Body of pancreas (tissue), 4 donors: ENCODE measurements around the gene RNF10. TPM values are rescaled to one million over a fixed set of nuclear protein-coding genes. Genes with fewer than 3 reads are reported as not detected.
"Not testable (repeated sequence)": the region's sequence is repeated elsewhere in the genome, so short reads cannot be mapped to it uniquely, and the experiment has no call there.

Experiments used
- ATAC-seq: fragments of 150-250 bp; one replicate; pipeline ENCODE4 v1.9.1; 2016
- DNase-seq, 4 donors: peaks; one replicate each; pipeline ENCODE4 v3.0.0-alpha.2; 2019
- H3K27ac ChIP-seq, 4 donors: fragments of 200-600 bp; sonication (generic); 1 replicate in 3 of 4; 2 replicates in 1 of 4; pipeline versions ENCODE4 v1.5.1 to v1.6.1; 2016 to 2019; ENCODE audit warnings: mild to moderate bottlenecking in 1 of 4, mixed read lengths in 1 of 4, moderate library complexity in 1 of 4
- H3K27me3 ChIP-seq, 2 donors: fragments of 200-600 bp; sonication (generic); one replicate each; pipeline ENCODE4 v1.6.0; 2016; ENCODE audit warnings: mild to moderate bottlenecking in 1 of 2
- H3K36me3 ChIP-seq, 2 donors: fragments of 200-600 bp; sonication (generic); replicated peaks in 1 of 2; 2 replicates each; pipeline ENCODE4 v1.5.1; 2016; ENCODE audit warnings: low read depth in 2 of 2; ENCODE audit not compliant: insufficient read depth in 1 of 2
- H3K4me1 ChIP-seq: fragments of 200-600 bp; sonication (generic); one replicate; pipeline ENCODE4 v1.6.0; 2016
- H3K4me3 ChIP-seq, 2 donors: fragments of 200-600 bp; sonication (generic); 1 replicate in 1 of 2; 2 replicates in 1 of 2; pipeline ENCODE4 v1.5.1; 2016 to 2019
- H3K9me3 ChIP-seq, 3 donors: fragments of 200-600 bp; sonication (generic); 1 replicate in 2 of 3; 2 replicates in 1 of 3; pipeline ENCODE4 v1.5.1; 2016
- POLR2A ChIP-seq, 3 donors: fragments of 450-650 bp; IDR thresholded peaks; one replicate each; pipeline ENCODE4 v1.6.1; 2016; ENCODE audit warnings: antibody characterized with exemption in 3 of 3, mild to moderate bottlenecking in 2 of 3
- WGBS, 2 donors: methylation state at CpG; one replicate each; pipeline ENCODE4 v1.1.5; 2017; 5-methylcytosine and 5-hydroxymethylcytosine counted together
- intact Hi-C: fragments of 100-400 bp; cut with DNase I; formaldehyde crosslinking; loops from one replicate; pipeline ENCODE4 v1.15.1; 2023
- total RNA-seq, 2 donors: library from RNA; depleted of rRNA; stranded (reverse); fragments of >200 nt; gene quantifications; one replicate each; pipeline ENCODE4 v1.1.0, GENCODE V29; 2016
- TF ChIP-seq, protein P1 (sequence below), 7 experiments: fragments of 450-650 bp in 4 of 7; fragments of 200-600 bp in 3 of 7; sonication (generic) in 3 of 7; IDR thresholded peaks; one replicate each; pipeline ENCODE4 v1.5.1; 2016 to 2019; ENCODE audit warnings: antibody characterized with exemption in 7 of 7

Gene RNF10
- total RNA-seq, 2 donors from 2014 or later: 62.5 to 124 TPM

DNA sequence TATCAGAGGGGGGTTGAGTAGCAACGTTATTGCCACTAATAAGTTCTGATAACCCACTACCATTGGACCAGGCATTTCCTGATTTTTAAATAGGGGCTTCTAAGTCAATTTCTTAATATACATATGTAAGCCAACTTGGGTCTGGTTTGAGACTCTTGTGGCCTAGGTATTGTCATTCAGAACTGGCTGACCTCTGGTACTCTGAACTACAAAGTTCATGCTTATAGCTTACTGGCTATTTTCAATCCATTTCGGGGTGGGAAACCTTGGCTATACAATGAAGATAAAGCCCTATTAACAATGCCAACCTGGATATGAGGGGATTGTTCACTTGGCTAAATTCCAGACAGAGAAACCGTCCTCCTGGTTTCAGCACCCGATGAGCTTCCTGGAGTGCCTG, 29.6 kb upstream of the RNF10 start:
- intact Hi-C loops: no loop called here
- no peaks in the 10 kb centered on the region for H3K9me3 ChIP-seq
- no peaks in the 10 kb centered on the region for H3K27me3 ChIP-seq
- no peak for DNase-seq
- H3K36me3 ChIP-seq: peaks cover 5 to 10% of the 10 kb centered on the region in 2 donors
- TF ChIP-seq POLR2A (IDR thresholded peaks at IDR 0.05): no peak
- TF ChIP-seq, protein P1, sequence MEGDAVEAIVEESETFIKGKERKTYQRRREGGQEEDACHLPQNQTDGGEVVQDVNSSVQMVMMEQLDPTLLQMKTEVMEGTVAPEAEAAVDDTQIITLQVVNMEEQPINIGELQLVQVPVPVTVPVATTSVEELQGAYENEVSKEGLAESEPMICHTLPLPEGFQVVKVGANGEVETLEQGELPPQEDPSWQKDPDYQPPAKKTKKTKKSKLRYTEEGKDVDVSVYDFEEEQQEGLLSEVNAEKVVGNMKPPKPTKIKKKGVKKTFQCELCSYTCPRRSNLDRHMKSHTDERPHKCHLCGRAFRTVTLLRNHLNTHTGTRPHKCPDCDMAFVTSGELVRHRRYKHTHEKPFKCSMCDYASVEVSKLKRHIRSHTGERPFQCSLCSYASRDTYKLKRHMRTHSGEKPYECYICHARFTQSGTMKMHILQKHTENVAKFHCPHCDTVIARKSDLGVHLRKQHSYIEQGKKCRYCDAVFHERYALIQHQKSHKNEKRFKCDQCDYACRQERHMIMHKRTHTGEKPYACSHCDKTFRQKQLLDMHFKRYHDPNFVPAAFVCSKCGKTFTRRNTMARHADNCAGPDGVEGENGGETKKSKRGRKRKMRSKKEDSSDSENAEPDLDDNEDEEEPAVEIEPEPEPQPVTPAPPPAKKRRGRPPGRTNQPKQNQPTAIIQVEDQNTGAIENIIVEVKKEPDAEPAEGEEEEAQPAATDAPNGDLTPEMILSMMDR (IDR thresholded peaks at IDR 0.05): no peak
- no peak overlapping the region for H3K27ac ChIP-seq
- 81 to 83% methylated on average over 4 of the region's 4 CpGs for WGBS, 2 donors
- H3K4me1 ChIP-seq: no peaks in the 10 kb centered on the region
- no peak overlapping the region for H3K4me3 ChIP-seq
- no peak for ATAC-seq

DNA sequence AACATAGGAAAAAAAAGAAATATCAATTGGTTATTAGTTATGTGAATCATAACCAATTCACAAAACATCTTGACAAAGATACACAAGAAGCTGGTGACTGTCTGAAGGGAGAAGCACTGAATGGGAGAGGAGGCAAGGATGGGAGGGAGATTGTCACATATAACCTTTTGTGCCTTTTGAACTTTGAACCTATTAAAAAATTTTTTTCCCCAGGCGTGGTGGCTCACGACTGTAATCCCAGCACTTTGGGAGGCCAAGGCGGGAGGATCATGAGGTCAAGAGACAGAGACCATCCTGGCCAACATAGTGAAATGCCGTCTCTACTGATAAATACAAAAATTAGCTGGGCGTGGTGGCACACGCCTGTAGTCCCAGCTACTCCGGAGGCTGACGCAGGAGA, 25.6 kb upstream of the RNF10 start:
- H3K36me3 ChIP-seq: peaks cover 5 to 14% of the 10 kb centered on the region in 2 donors
- TF ChIP-seq, protein P1 (IDR thresholded peaks at IDR 0.05): no peak
- no peak for TF ChIP-seq POLR2A (IDR thresholded peaks at IDR 0.05)

DNA sequence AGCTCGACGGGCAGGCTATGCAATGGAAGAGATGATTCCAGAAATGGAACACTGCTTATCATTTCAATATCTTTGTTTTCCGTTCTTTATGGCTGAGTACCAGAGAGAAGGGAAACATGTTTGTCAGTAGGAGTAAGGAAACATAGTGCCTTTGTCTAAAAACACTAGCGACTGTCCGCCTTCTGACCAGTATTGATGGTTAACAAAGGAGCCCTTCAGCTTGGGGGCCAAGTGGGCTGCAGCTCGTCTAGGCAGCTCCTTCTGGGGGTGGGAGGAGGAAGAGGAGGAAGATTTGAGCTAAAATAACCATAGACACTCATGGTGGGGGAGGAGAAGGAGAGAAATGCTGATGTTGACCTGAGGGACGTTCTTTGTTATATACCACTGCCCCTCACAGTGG, 20.2 kb upstream of the RNF10 start:
- H3K9me3 ChIP-seq: no peaks in the 10 kb centered on the region
- ATAC-seq (no peak), DNase-seq (no peak)
- H3K27me3 ChIP-seq: no peaks in the 10 kb centered on the region
- TF ChIP-seq POLR2A (IDR thresholded peaks at IDR 0.05): no peak
- TF ChIP-seq, protein P1 (IDR thresholded peaks at IDR 0.05): no peak
- H3K27ac ChIP-seq: no peak overlapping the region
- H3K4me3 ChIP-seq: no peak overlapping the region
- intact Hi-C loops: no loop called here
- 81 to 84% methylated on average over 7 of the region's 7 CpGs for WGBS, 2 donors
- no peaks in the 10 kb centered on the region for H3K4me1 ChIP-seq
- peaks cover 4 to 17% of the 10 kb centered on the region in 2 donors for H3K36me3 ChIP-seq

More for the DNA sequence above, 25.6 kb upstream of the RNF10 start:
- H3K9me3 ChIP-seq: no peaks in the 10 kb centered on the region
- no peak overlapping the region for H3K27ac ChIP-seq
- H3K4me1 ChIP-seq: no peaks in the 10 kb centered on the region
- H3K27me3 ChIP-seq: no peaks in the 10 kb centered on the region
- ATAC-seq: no peak
- intact Hi-C loops: no loop called here
- H3K4me3 ChIP-seq: no peak overlapping the region
- WGBS, 2 donors: 90 to 91% methylated on average over 8 of the region's 8 CpGs
- no peak for DNase-seq

DNA sequence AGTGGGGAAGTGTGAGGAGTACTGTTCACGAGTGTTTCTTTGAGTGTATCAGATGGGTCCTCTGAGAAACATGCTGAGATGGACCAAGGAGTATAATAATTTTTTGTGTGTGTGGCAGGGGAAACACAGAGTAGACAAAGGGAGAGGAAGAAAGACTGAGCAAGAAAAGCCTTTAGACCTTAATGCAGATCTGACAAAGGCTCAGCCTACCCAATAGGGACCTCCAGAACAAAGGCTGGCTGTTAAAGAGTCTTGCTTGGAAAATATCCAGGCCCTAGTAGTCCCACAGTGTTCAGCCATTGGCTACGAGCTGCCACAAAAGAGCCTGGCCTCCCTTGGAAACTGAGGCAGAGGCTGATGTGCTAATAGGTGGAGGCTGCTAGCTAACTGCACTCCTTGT, 18.7 kb upstream of the RNF10 start:
- DNase-seq: no peak
- intact Hi-C loops: no loop called here
- Histone ChIP-seq H3K9me3 (no peaks in the 10 kb centered on the region), H3K4me3 (no peak overlapping the region), H3K4me1 (no peaks in the 10 kb centered on the region), H3K27ac (no peak overlapping the region), H3K27me3 (no peaks in the 10 kb centered on the region), H3K36me3 (peaks cover 0 to 12% of the 10 kb centered on the region in 2 donors)
- TF ChIP-seq, protein P1 (IDR thresholded peaks at IDR 0.05): no peak
- TF ChIP-seq POLR2A (IDR thresholded peaks at IDR 0.05): no peak
- no peak for ATAC-seq
- 93 to 96% methylated on average over 2 of the region's 2 CpGs for WGBS, 2 donors

DNA sequence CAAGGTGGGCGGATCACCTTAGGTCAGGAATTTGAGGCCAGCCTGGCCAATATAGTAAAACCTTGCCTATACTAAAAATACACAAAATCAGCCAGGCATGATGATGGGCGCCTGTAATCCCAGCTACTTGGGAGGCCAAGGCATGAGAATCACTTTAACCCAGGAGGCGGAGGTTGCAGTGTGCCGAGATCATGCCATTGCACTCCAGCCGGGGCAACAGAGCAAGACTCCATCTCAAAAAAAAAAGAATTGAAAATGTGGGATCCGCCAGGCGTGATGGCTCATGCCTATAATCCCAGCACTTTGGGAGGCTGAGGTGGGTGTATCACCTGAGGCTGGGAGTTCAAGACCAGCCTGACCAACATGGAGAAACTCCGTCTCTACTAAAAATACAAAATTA, 14.8 kb upstream of the RNF10 start:
- intact Hi-C loops, H3K27me3 ChIP-seq, H3K4me3 ChIP-seq, H3K9me3 ChIP-seq, H3K27ac ChIP-seq, ATAC-seq, DNase-seq, H3K4me1 ChIP-seq: not testable (repeated sequence)
- peaks cover 0 to 10% of the 10 kb centered on the region in 2 donors for H3K36me3 ChIP-seq
- 96 to 99% methylated on average over 8 of the region's 8 CpGs for WGBS, 2 donors
